ENCODE results near the gene RPH3AL. TPM values are rescaled to one million over a fixed set of nuclear protein-coding genes. Genes with fewer than 3 reads are reported as not detected.

Gene RPH3AL
- polyA plus RNA-seq, 3 donors, result 0.71 to 1.9 (median 1.5) TPM

DNA sequence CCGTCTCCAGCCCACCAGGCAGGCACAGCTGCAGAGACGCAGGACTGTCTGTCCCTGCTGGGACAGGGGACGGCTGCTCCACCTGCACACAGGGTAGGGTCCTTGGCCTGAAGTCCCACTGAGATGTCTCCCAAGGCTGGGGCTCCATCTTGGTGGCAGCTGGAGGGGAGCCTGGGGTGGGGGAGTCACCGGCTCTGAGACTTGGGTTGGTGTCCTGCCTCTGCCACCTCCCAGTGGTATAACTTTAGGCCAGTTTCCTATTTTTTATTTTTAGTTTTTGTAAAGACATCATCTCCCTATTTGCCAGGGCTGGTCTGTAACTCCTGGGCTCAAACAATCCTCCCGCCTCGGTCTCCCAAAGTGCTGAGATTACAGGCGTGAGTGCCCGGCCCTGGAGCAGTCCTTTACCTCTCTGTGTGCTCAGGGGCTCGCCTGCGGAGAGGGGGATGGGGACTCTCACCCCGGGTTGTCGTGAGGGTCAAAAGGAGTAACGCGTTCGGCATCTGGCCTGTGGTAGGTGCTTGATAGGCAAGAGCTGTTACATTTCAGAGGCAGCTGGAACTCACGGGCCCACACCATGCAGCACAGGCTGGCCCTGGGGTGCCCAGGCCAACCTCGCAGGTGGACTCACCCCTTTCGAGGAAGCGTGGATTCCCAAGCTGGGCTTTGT lies 124.5 kb downstream of the RPH3AL start:
- Histone ChIP-seq H3K27me3 (ENCODE audit: control insufficient read depth in 2 of 2, insufficient read depth in 2 of 2, low read length in 2 of 2) (no peaks in the 10 kb centered on the region), H3K9me3 (replicated peaks in 1 of 2; ENCODE audit: control insufficient read depth in 1 of 2, insufficient read depth in 1 of 2, low read length in 2 of 2) (peaks cover 0 to under 1% of the 10 kb centered on the region in 2 donors), H3K27ac (ENCODE audit: low read depth in 1 of 2, low read length in 2 of 2) (no peak overlapping the region), H3K79me2 (ENCODE audit: insufficient read depth, low read length) (no peaks in the 10 kb centered on the region), H3K36me3 (replicated peaks in 1 of 2; ENCODE audit: control insufficient read depth in 1 of 2, insufficient read depth in 2 of 2, low read length in 2 of 2) (no peaks in the 10 kb centered on the region), H3K4me2 (replicated peaks; ENCODE audit: extremely low read depth, low read length, poor library complexity, severe bottlenecking) (no peak overlapping the region), H4K20me1 (ENCODE audit: insufficient read depth, low read length) (no peaks in the 10 kb centered on the region), H3K4me1 (ENCODE audit: control insufficient read depth in 1 of 2, insufficient read depth in 2 of 2, low read length in 2 of 2) (peaks cover 8 to 10% of the 10 kb centered on the region in 2 donors), H3K4me3 (replicated peaks in 1 of 3; ENCODE audit: low read depth in 2 of 3, low read length in 3 of 3) (no peak overlapping the region), H2AFZ (ENCODE audit: insufficient read depth, low read depth, low read length, poor library complexity, severe bottlenecking) (no peak overlapping the region), H3K9ac (ENCODE audit: insufficient read depth, low read length, poor library complexity, severe bottlenecking) (no peak overlapping the region)
- DNase-seq, result no peak
- peaks cover 8% of the 10 kb centered on the region for H3K4me1 Mint-ChIP-seq
- peaks cover 7 to 8% (median 8%) of the 10 kb centered on the region in 3 donors for H3K27me3 Mint-ChIP-seq (ENCODE audit: low read depth in 3 of 3)
- intact Hi-C loops (cut with micrococcal nuclease), result loop anchor here in 1 of 2 donors (10.0 kb wide), 1 partner anchor 1197 kb away; no protein-coding TSS in a partner anchor
- no peak overlapping the region for H3K27ac Mint-ChIP-seq
- H3K4me3 Mint-ChIP-seq, result no peak overlapping the region
- H3K9me3 Mint-ChIP-seq, result peaks cover 3 to 11% (median 5%) of the 10 kb centered on the region in 7 donors
- H3K36me3 Mint-ChIP-seq, result no peaks in the 10 kb centered on the region
- 86% methylated on average over 15 of the region's 19 CpGs for WGBS (ENCODE audit: insufficient coverage)
- TF ChIP-seq, protein P1, sequence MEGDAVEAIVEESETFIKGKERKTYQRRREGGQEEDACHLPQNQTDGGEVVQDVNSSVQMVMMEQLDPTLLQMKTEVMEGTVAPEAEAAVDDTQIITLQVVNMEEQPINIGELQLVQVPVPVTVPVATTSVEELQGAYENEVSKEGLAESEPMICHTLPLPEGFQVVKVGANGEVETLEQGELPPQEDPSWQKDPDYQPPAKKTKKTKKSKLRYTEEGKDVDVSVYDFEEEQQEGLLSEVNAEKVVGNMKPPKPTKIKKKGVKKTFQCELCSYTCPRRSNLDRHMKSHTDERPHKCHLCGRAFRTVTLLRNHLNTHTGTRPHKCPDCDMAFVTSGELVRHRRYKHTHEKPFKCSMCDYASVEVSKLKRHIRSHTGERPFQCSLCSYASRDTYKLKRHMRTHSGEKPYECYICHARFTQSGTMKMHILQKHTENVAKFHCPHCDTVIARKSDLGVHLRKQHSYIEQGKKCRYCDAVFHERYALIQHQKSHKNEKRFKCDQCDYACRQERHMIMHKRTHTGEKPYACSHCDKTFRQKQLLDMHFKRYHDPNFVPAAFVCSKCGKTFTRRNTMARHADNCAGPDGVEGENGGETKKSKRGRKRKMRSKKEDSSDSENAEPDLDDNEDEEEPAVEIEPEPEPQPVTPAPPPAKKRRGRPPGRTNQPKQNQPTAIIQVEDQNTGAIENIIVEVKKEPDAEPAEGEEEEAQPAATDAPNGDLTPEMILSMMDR (IDR thresholded peaks at IDR 0.05), result no peak

DNA sequence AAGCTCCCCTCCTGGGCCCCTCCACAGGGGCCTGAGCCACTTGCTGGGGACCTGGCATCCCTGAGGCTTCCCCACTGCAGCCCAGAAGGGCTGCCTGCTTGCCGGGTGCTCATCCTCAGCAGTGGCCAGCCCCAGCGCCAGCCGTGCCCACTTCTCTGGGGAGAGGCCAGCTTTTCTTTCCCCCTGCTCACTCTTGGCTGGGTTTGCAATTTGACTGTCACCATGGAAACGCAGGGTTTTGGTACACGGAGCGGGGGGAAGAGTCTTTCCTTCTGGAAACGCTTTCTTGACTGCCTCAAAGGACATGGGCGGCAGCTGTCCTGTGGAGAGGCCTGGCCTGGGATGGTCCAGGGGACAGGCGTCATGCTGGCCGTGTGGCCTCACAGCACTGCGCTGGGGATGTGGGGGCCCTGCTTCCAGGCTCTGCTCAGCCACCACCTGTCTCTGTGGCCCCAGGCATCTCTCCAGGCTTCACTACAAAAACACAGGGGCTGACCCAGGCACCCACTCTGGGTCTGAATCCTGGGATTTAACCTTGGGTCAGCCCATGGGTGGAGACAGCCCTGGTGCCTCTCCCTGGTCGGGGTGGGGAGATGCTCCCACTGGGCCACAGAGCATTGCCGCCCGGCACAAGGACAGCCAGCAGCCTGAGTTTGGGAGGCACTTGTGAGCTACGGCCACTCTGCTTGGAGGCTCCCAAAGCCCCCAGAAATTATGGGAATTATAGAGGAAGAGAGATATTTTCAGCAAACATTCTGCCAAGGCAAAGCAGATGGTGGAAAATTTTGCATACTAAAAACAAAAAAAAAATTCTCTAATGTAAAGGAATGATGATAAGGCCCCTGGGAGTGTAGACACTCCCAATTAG lies 125.3 kb downstream of the RPH3AL start:
- H3K9me3 ChIP-seq (replicated peaks in 1 of 2; ENCODE audit: control insufficient read depth in 1 of 2, insufficient read depth in 1 of 2, low read length in 2 of 2), result no peaks in the 10 kb centered on the region
- H3K4me1 ChIP-seq (ENCODE audit: control insufficient read depth in 1 of 2, insufficient read depth in 2 of 2, low read length in 2 of 2), result peaks cover under 1 to 2% of the 10 kb centered on the region in 2 donors
- DNase-seq, result no peak
- 75% methylated on average over 14 of the region's 15 CpGs for WGBS (ENCODE audit: insufficient coverage)
- H2AFZ ChIP-seq (ENCODE audit: insufficient read depth, low read depth, low read length, poor library complexity, severe bottlenecking), result no peak overlapping the region
- peaks cover 0 to 5% (median 3%) of the 10 kb centered on the region in 7 donors for H3K9me3 Mint-ChIP-seq
- no peak overlapping the region for H3K4me3 ChIP-seq (replicated peaks in 1 of 3; ENCODE audit: low read depth in 2 of 3, low read length in 3 of 3)
- no peaks in the 10 kb centered on the region for H3K36me3 ChIP-seq (replicated peaks in 1 of 2; ENCODE audit: control insufficient read depth in 1 of 2, insufficient read depth in 2 of 2, low read length in 2 of 2)
- no peak overlapping the region for H3K4me2 ChIP-seq (replicated peaks; ENCODE audit: extremely low read depth, low read length, poor library complexity, severe bottlenecking)
- no peak overlapping the region for H3K4me3 Mint-ChIP-seq
- H3K27me3 ChIP-seq (ENCODE audit: control insufficient read depth in 2 of 2, insufficient read depth in 2 of 2, low read length in 2 of 2), result no peaks in the 10 kb centered on the region
- TF ChIP-seq, protein P1 (IDR thresholded peaks at IDR 0.05), result no peak
- no peak overlapping the region for H3K9ac ChIP-seq (ENCODE audit: insufficient read depth, low read length, poor library complexity, severe bottlenecking)
- intact Hi-C loops (cut with micrococcal nuclease), result loop anchor here in 1 of 2 donors (10.0 kb wide), 1 partner anchor 1197 kb away; no protein-coding TSS in a partner anchor
- peaks cover 6 to 8% (median 8%) of the 10 kb centered on the region in 3 donors for H3K27me3 Mint-ChIP-seq (ENCODE audit: low read depth in 3 of 3)
- H3K27ac Mint-ChIP-seq, result no peak overlapping the region
- H3K79me2 ChIP-seq (ENCODE audit: insufficient read depth, low read length), result no peaks in the 10 kb centered on the region
- H3K36me3 Mint-ChIP-seq, result no peaks in the 10 kb centered on the region
- H4K20me1 ChIP-seq (ENCODE audit: insufficient read depth, low read length), result no peaks in the 10 kb centered on the region
- H3K27ac ChIP-seq (ENCODE audit: low read depth in 1 of 2, low read length in 2 of 2), result no peak overlapping the region
- H3K4me1 Mint-ChIP-seq, result peaks cover under 1% of the 10 kb centered on the region
